Measurements from ENCODE around the gene BCORL1.

- no peak for TF ChIP-seq POLR2AphosphoS5 (IDR thresholded peaks at IDR 0.05)
- no peak for TF ChIP-seq CTCF (IDR thresholded peaks at IDR 0.05)
- no peak for TF ChIP-seq POLR2A (IDR thresholded peaks at IDR 0.05; ENCODE audit: low read depth)
Measured at GRCh38 chrX:129938081-129938480, 44.4 kb upstream of the BCORL1 start.
